ENCODE data around the gene TVP23B.

DNA sequence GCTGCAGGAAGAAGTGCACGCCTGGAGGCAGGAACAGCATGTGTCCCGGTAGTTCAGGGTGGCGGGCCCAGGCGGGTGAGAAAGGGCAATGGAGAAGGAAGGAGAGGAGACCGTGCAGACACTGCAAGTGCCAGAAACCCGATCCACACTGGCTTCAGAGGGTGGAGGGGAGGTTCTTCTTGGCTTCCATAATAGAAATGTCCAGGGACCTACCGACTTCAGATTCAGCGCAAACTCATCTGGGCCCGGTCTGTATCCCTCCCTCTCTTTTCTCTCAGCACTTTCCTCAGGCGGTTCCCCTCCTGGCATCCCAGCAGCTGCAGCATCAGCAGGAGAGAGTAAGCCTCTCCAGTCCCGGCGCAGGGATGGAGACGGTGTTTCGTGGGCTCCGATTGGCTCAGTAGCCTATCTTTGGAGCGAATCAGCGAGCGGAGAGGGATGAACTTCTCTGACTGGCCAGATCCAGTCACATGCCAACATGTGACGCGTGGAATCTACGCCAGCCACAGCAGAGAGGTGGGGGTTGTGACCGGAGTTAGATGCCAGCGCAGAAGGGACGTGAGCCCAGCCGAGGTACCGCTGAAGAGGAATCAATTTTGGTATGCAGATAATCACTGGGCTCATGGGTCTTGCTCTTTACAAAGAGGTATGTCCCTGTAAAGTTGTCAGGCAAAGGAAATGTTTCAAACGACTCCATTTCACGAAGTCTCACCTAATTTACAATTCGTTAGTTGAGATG is 75.0 kb downstream of the TVP23B start:
- TF ChIP-seq REST (IDR thresholded peaks at IDR 0.05; ENCODE audit: insufficient read depth in 1 of 2, low read depth in 2 of 2, low read length in 1 of 2) (no peak), CTCF (IDR thresholded peaks at IDR 0.05) (no peak), POLR2AphosphoS5 (IDR thresholded peaks at IDR 0.05; ENCODE audit: low read depth, low read length) (peak; percentile 22; the same call in 1 of the 2 replicates), TCF7L2 (IDR thresholded peaks at IDR 0.05; ENCODE audit: low read depth, low read length) (no peak)

All from Panc1 (cell line).